Osteocyte (in vitro differentiated cells): ENCODE measurements around the gene ANO4. TPM values are rescaled to one million over a fixed set of nuclear protein-coding genes. Genes with fewer than 3 reads are reported as not detected.

Experiments used
- DNase-seq: peaks from one replicate; pipeline ENCODE4 v3.0.0; 2021; ENCODE audit warnings: mixed read lengths; ENCODE audit not compliant: unreplicated experiment; ENCODE audit errors: extremely low spot score
- H3K27ac Mint-ChIP-seq: one replicate; pipeline ENCODE4 v1.8.0; 2021; ENCODE audit warnings: mild to moderate bottlenecking, mixed read lengths; ENCODE audit not compliant: unreplicated experiment
- H3K27me3 Mint-ChIP-seq: one replicate; pipeline ENCODE4 v1.8.0; 2021; ENCODE audit warnings: mixed read lengths; ENCODE audit not compliant: unreplicated experiment
- H3K36me3 Mint-ChIP-seq: one replicate; pipeline ENCODE4 v1.8.0; 2021; ENCODE audit warnings: mixed read lengths; ENCODE audit not compliant: unreplicated experiment
- H3K4me1 Mint-ChIP-seq: one replicate; pipeline ENCODE4 v1.8.0; 2021; ENCODE audit warnings: mixed read lengths; ENCODE audit not compliant: unreplicated experiment
- H3K4me3 Mint-ChIP-seq: one replicate; pipeline ENCODE4 v1.8.0; 2021; ENCODE audit warnings: mild to moderate bottlenecking, moderate library complexity, mixed read lengths; ENCODE audit not compliant: unreplicated experiment
- H3K9me3 Mint-ChIP-seq: one replicate; pipeline ENCODE4 v1.8.0; 2021; ENCODE audit warnings: mixed read lengths; ENCODE audit not compliant: unreplicated experiment
- CTCF ChIP-seq: fragments of 200-600 bp; sonication (generic); IDR thresholded peaks from 2 replicates; pipeline ENCODE4 v1.5.0; 2021; ENCODE audit warnings: antibody characterized with exemption, mild to moderate bottlenecking, moderate library complexity
- total RNA-seq: library from RNA; stranded (reverse); gene quantifications from 2 replicates; pipeline ENCODE4 v1.2.1, GENCODE V29; 2021

ANO4 gene
- total RNA-seq, 1 donor from 2014 or later = 0.48 TPM

DNA sequence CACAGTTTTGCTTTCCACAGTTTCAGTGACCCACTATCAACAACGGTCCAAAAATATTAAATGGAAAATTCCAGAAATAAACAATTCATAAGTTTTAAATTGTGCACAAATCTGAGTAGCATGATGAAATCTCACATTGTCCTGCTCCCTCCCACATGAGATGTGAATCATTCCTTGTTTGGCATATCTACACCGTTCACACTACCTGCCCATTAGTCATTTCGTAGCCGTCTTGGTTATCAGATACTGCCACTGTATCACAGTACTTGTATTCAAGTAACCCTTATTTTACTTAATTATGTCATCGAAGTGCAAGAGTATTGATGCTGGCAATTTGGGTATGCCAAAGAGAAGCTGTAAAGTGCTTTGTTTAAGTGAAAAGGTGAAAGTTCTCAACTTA, 270.1 kb downstream of the ANO4 start:
- Mint-ChIP-seq H3K9me3 (peaks cover 7% of the 10 kb centered on the region), H3K27me3 (no peaks in the 10 kb centered on the region), H3K36me3 (no peaks in the 10 kb centered on the region), H3K27ac (no peak overlapping the region), H3K4me1 (no peaks in the 10 kb centered on the region), H3K4me3 (no peak overlapping the region)
- TF ChIP-seq CTCF = no peak
- no peak for DNase-seq

- no peak for TF ChIP-seq CTCF
- Mint-ChIP-seq H3K4me3 (no peak overlapping the region), H3K27me3 (no peaks in the 10 kb centered on the region), H3K9me3 (peaks cover 7% of the 10 kb centered on the region), H3K36me3 (no peaks in the 10 kb centered on the region), H3K4me1 (no peaks in the 10 kb centered on the region), H3K27ac (no peak overlapping the region)
- no peak for DNase-seq
Measured at GRCh38 chr12:101066489-101066888, 271.9 kb downstream of the ANO4 start.

DNA sequence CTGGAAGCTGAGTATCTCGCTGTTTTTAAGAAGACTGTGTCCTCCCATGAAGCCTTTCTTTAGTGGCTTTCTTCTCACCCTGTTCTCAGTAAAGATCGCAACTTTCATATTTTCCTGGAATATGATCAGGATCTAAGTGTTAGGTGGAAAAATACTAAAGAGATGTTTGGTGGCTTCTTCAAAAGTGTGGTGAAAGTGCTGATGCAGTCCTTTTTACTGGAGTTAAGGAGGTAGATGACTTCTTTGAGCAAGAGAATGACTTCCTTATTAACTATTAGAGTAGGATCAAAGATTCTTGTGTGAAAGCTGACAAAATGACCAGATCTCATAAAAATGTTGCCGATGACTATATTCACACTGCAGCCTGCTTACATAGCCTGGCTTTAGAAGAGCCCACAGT, 273.8 kb downstream of the ANO4 start:
- no peaks in the 10 kb centered on the region for H3K27me3 Mint-ChIP-seq
- no peaks in the 10 kb centered on the region for H3K36me3 Mint-ChIP-seq
- no peaks in the 10 kb centered on the region for H3K4me1 Mint-ChIP-seq
- H3K9me3 Mint-ChIP-seq = peaks cover 6% of the 10 kb centered on the region
- DNase-seq = no peak
- H3K4me3 Mint-ChIP-seq = no peak overlapping the region
- no peak for TF ChIP-seq CTCF
- no peak overlapping the region for H3K27ac Mint-ChIP-seq

GRCh38 chr12:101068836-101069235, 274.3 kb downstream of the ANO4 start:
- TF ChIP-seq CTCF = no peak
- no peak for DNase-seq
- no peaks in the 10 kb centered on the region for H3K4me1 Mint-ChIP-seq

DNA sequence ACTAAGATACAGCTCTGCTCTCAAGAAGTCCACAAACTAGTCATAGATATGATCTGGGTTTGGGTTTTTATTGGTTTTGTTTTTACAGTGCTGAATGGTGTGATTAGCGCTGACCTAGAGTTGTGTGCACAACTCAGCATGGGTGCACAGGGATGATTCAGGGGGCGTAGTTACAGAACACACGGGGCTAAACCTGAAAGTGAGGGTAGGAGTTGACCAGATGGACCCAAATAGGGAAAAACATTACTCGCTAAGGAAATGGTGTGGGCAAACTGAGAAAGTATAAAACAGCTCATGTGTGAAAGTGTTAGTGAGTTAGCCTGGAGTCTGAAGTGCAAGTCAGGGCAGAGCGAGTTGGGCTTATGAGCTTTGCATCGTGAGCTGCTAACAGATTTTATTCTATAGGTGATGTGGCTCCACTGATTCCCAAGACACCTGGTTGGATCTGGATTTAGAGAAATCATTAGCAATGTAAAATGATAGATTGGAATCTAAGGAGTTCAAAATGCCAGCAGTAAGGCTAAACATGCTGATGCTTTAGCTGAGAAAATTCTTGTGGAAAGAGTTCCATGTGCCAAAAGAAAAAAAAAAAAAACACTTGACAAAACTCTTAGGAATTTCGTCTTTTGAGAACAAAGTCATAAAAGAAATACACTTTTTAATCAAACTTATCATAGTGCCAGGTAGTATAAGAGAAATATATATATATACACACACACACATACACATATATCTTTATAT, 280.5 kb downstream of the ANO4 start:
- DNase-seq = no peak
- Mint-ChIP-seq H3K9me3 (peaks cover 3% of the 10 kb centered on the region), H3K4me1 (no peaks in the 10 kb centered on the region), H3K27me3 (no peaks in the 10 kb centered on the region), H3K4me3 (no peak overlapping the region), H3K27ac (no peak overlapping the region), H3K36me3 (no peaks in the 10 kb centered on the region)
- TF ChIP-seq CTCF = no peak

More at GRCh38 chr12:101068836-101069235, 274.3 kb downstream of the ANO4 start:
- peaks cover 6% of the 10 kb centered on the region for H3K9me3 Mint-ChIP-seq
- H3K27ac Mint-ChIP-seq = no peak overlapping the region
- no peaks in the 10 kb centered on the region for H3K36me3 Mint-ChIP-seq
- H3K27me3 Mint-ChIP-seq = no peaks in the 10 kb centered on the region
- no peak overlapping the region for H3K4me3 Mint-ChIP-seq
